Retinal pigment epithelial cell (primary cell): ENCODE measurements around the gene UGT1A4.

ENCODE experiments used
- DNase-seq: peaks from one replicate; pipeline ENCODE4 v3.0.0-alpha.2; 2010; ENCODE audit warnings: low read depth
- H3K4me3 ChIP-seq: 2 replicates; pipeline ENCODE4 v1.5.1; 2011; ENCODE audit warnings: mild to moderate bottlenecking, low read length, control low read depth, moderate library complexity
- CTCF ChIP-seq: conservative IDR thresholded peaks from 2 replicates; pipeline ENCODE4 v1.5.1; 2011; ENCODE audit warnings: low read depth, low read length, control low read depth, inconsistent platforms

Gene UGT1A4

DNA sequence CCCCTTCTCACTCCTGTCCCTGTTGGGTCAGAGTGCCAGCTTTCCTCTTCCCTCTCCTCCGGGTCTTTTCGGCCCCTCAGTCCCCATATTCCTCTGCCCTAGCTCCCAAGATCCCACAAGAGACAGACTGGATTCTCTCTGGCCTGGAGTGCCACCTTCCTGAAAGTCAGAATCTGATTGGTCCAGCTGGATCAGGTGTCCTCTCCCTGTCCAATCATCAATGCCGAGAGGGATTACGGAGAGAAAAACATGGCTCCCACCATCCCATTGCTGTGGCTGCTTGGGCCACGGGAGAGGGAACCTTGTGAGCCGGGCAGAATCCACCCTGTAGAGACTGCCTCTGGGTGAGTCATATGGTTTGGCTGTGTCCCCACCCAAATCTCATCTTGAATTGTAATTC is 56.9 kb downstream of the UGT1A4 start:
- no peak for TF ChIP-seq CTCF

GRCh38 chr2:233778030-233778429 is 59.5 kb downstream of the UGT1A4 start, which contains the start of gene MROH2A:
Gene MROH2A, plus strand, starts transcription at chr2:233778330. Its CDS starts 1,029 bp downstream, at chr2:233779359.
- no peak within 1 kb of the TSS for H3K4me3 ChIP-seq
- no peak for TF ChIP-seq CTCF
- no peak for DNase-seq

More for the DNA sequence above, 56.9 kb downstream of the UGT1A4 start:
- no peak overlapping the region for H3K4me3 ChIP-seq
- DNase-seq, result no peak

DNA sequence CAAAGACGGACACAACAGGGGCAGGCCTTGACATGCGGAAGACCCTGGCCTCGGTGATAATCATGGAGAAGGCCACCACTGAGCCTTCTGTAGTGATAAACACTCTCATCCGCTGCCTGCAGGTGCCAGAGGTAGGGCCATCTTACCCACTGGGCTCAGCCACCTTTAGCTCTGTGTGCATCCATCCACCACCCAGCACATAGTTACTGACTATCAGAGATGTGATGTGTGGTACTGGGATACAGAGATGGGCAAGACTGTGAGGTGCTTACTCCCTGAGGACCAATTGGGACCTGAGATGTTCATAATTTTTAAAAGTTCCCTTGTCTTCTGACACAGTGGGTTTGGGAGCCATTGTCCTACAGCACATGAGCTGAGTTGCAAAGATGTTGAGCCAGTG is 61.2 kb downstream of the UGT1A4 start:
- no peak overlapping the region for H3K4me3 ChIP-seq
- DNase-seq, result no peak
- TF ChIP-seq CTCF, result no peak

DNA sequence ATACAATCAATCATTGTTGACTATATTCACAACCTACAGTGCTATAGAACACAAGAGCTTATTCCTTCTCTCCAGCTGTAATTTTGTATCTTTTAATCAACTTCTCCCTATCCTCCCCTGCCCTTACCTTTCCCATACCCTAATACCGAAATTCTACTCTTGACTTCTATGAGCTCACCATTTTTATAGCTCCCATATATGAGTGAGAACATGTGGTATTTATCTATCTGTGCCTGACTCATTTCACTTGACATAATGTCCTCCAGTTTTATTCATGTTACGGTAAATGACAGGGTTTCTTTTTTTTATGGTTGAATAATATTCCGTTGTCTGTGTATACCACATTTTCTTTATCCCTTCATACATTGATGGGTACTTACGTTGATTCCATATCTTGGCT is 62.2 kb downstream of the UGT1A4 start:
- no peak overlapping the region for H3K4me3 ChIP-seq
- no peak for TF ChIP-seq CTCF
- DNase-seq, result no peak

DNA sequence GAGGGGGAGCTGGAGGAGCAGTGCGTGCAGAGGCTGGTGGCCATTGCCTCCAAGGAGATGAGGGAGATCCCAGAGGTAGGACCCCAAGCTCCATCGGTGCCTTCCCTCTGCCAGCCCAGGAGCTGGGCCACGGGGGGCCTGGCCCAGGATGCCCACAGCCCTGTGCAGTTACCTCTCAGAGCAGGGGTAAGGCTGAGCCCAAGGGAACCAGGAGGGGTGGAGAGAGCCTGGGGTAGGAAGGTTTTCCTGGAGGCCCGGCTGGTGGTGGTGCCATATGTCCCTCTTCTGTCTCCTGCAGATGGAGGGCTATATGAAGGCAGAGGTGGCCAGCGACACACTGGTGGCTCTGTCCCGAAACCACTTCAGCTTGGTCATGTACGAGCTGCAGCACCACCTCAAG is 71.0 kb downstream of the UGT1A4 start:
- TF ChIP-seq CTCF, result no peak
- no peak for DNase-seq
- no peak overlapping the region for H3K4me3 ChIP-seq

- H3K4me3 ChIP-seq, result no peak overlapping the region
- no peak for TF ChIP-seq CTCF
- no peak for DNase-seq
Measured at GRCh38 chr2:233791151-233791882, 72.8 kb downstream of the UGT1A4 start.

DNA sequence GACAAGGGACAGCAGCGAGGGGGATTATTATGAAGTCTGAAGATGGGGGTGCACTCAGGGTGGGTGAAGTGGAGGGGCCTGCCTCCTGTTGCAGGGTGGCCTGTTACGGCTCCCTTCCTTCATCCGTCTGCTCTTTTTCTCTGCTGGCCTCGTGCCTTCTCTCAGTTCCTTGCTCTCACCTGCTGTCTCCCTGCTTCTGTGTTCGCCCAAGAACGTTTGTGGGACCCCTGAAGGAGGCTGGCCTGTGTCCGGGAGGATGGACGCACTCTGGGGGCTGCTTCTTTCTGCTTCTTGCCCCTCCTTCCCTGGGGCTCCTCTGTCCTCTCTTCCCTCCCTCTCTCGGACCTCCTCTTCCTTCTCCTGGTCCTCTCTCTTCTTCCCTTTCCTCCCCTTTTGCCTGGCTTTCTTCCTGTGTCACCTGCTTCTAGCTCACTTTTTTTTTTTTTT is 73.4 kb downstream of the UGT1A4 start:
- no peak for TF ChIP-seq CTCF
- H3K4me3 ChIP-seq, result no peak overlapping the region
- no peak for DNase-seq
